H9 (cell line): ENCODE measurements around the gene TRAT1. TPM values are rescaled to one million over a fixed set of nuclear protein-coding genes. Genes with fewer than 3 reads are reported as not detected.

Source experiments
- DNase-seq: peaks from one replicate; pipeline ENCODE4 v3.0.0-alpha.2; 2017
- H2AFZ ChIP-seq: one replicate; pipeline ENCODE4 v1.6.1; 2013; ENCODE audit warnings: mild to moderate bottlenecking, low read length, control low read depth, moderate library complexity
- H2AK5ac ChIP-seq: 2 replicates; pipeline ENCODE4 v1.6.1; 2013; ENCODE audit warnings: low read length, control low read depth, mixed read lengths; ENCODE audit not compliant: insufficient read length
- H2BK120ac ChIP-seq: one replicate; pipeline ENCODE4 v1.6.1; 2013; ENCODE audit warnings: low read depth, mild to moderate bottlenecking, low read length, control low read depth, inconsistent platforms; ENCODE audit not compliant: poor library complexity, severe bottlenecking
- H2BK12ac ChIP-seq: 2 replicates; pipeline ENCODE4 v1.6.1; 2013; ENCODE audit warnings: low read length, control low read depth, mixed read lengths, low read depth; ENCODE audit not compliant: insufficient read length
- H2BK15ac ChIP-seq: 2 replicates; pipeline ENCODE4 v1.6.1; 2013; ENCODE audit warnings: low read depth, low read length, control low read depth
- H2BK20ac ChIP-seq: one replicate; pipeline ENCODE4 v1.6.1; 2013; ENCODE audit warnings: low read depth, mild to moderate bottlenecking, low read length, control low read depth, inconsistent platforms; ENCODE audit not compliant: poor library complexity, severe bottlenecking
- H2BK5ac ChIP-seq: 2 replicates; pipeline ENCODE4 v1.6.1; 2013; ENCODE audit warnings: low read length, control low read depth, mixed read lengths; ENCODE audit not compliant: insufficient read length
- H3K14ac ChIP-seq: 2 replicates; pipeline ENCODE4 v1.6.1; 2013; ENCODE audit warnings: low read length, control low read depth; ENCODE audit not compliant: insufficient read depth
- H3K18ac ChIP-seq: 2 replicates; pipeline ENCODE4 v1.6.1; 2013; ENCODE audit warnings: low read depth, mild to moderate bottlenecking, mixed read lengths, low read length, control low read depth; ENCODE audit not compliant: insufficient read length
- H3K23ac ChIP-seq: 2 replicates; pipeline ENCODE4 v1.6.1; 2013; ENCODE audit warnings: low read length, control low read depth, mixed read lengths, low read depth; ENCODE audit not compliant: insufficient read length
- H3K23me2 ChIP-seq: 2 replicates; pipeline ENCODE4 v1.6.1; 2013; ENCODE audit warnings: low read depth, mild to moderate bottlenecking, mixed read lengths, low read length, control low read depth; ENCODE audit not compliant: insufficient read length, poor library complexity, severe bottlenecking
- H3K27ac ChIP-seq: 2 replicates; pipeline ENCODE4 v1.5.1; 2013; ENCODE audit warnings: low read length, control low read depth, mixed read lengths, low read depth; ENCODE audit not compliant: insufficient read length
- H3K27me3 ChIP-seq: 2 replicates; pipeline ENCODE4 v1.6.1; 2013; ENCODE audit warnings: low read length, control low read depth, inconsistent platforms; ENCODE audit not compliant: insufficient read depth
- H3K4ac ChIP-seq: 2 replicates; pipeline ENCODE4 v1.6.1; 2013; ENCODE audit warnings: low read depth, mild to moderate bottlenecking, control low read depth, inconsistent platforms, low read length, moderate library complexity
- H3K4me1 ChIP-seq: 2 replicates; pipeline ENCODE4 v1.6.1; 2013; ENCODE audit warnings: low read length, control low read depth, inconsistent platforms; ENCODE audit not compliant: insufficient read depth
- H3K4me2 ChIP-seq: 2 replicates; pipeline ENCODE4 v1.6.1; 2013; ENCODE audit warnings: low read length, control low read depth, mixed read lengths; ENCODE audit not compliant: insufficient read length, insufficient read depth
- H3K56ac ChIP-seq: 2 replicates; pipeline ENCODE4 v1.6.1; 2013; ENCODE audit warnings: low read depth, mild to moderate bottlenecking, mixed read lengths, low read length, control low read depth; ENCODE audit not compliant: insufficient read length
- H3K79me1 ChIP-seq: 2 replicates; pipeline ENCODE4 v1.6.1; 2013; ENCODE audit warnings: low read depth, mild to moderate bottlenecking, moderate library complexity, low read length, control low read depth, inconsistent platforms; ENCODE audit not compliant: insufficient read depth, poor library complexity, severe bottlenecking
- H3K79me2 ChIP-seq: 2 replicates; pipeline ENCODE4 v1.6.1; 2013; ENCODE audit warnings: low read length, control low read depth, inconsistent platforms; ENCODE audit not compliant: insufficient read depth
- H3K9ac ChIP-seq: 2 replicates; pipeline ENCODE4 v1.6.1; 2013; ENCODE audit warnings: low read length, control low read depth, mixed read lengths; ENCODE audit not compliant: insufficient read length; ENCODE audit errors: extremely low read depth
- H3K9me3 ChIP-seq: one replicate; pipeline ENCODE4 v1.6.1; 2013; ENCODE audit warnings: low read depth, low read length, inconsistent platforms; ENCODE audit not compliant: control insufficient read depth
- H3T11ph ChIP-seq: one replicate; pipeline ENCODE4 v1.6.1; 2013; ENCODE audit warnings: mild to moderate bottlenecking, low read length, control low read depth, inconsistent platforms
- H4K20me1 ChIP-seq: one replicate; pipeline ENCODE4 v1.6.1; 2013; ENCODE audit not compliant: control insufficient read depth, insufficient read length, insufficient read depth
- H4K5ac ChIP-seq: 2 replicates; pipeline ENCODE4 v1.6.1; 2013; ENCODE audit warnings: low read depth, mild to moderate bottlenecking, mixed read lengths, low read length, control low read depth; ENCODE audit not compliant: insufficient read length
- H4K8ac ChIP-seq: replicated peaks from 2 replicates; pipeline ENCODE4 v1.6.1; 2013; ENCODE audit warnings: low read length, control low read depth, mixed read lengths, low read depth; ENCODE audit not compliant: insufficient read length
- H4K91ac ChIP-seq: 2 replicates; pipeline ENCODE4 v1.6.1; 2013; ENCODE audit warnings: low read depth, mild to moderate bottlenecking, moderate library complexity, mixed read lengths, low read length, control low read depth; ENCODE audit not compliant: insufficient read length
- H3K27ac Mint-ChIP-seq, 3 experiments: 2 replicates in 2 of 3; 3 replicates in 1 of 3; pipeline ENCODE4 v1.8.0; 2020 to 2021; ENCODE audit warnings: mixed read lengths in 3 of 3, mild to moderate bottlenecking in 1 of 3, moderate library complexity in 1 of 3
- H3K27me3 Mint-ChIP-seq: 2 replicates; pipeline ENCODE4 v1.8.0; 2021; ENCODE audit warnings: low read depth, mild to moderate bottlenecking, moderate library complexity, mixed read lengths
- H3K36me3 Mint-ChIP-seq, 3 experiments: 2 replicates in 2 of 3; 3 replicates in 1 of 3; pipeline ENCODE4 v1.8.0; 2020 to 2021; ENCODE audit warnings: low read depth in 3 of 3, mixed read lengths in 3 of 3; ENCODE audit not compliant: insufficient read depth in 1 of 3
- H3K4me1 Mint-ChIP-seq, 2 experiments: 2 replicates each; pipeline ENCODE4 v1.8.0; 2020; ENCODE audit warnings: mixed read lengths in 2 of 2
- H3K4me3 Mint-ChIP-seq, 2 experiments: 2 replicates in 1 of 2; 3 replicates in 1 of 2; pipeline ENCODE4 v1.8.0; 2020 to 2021; ENCODE audit warnings: mild to moderate bottlenecking in 2 of 2, mixed read lengths in 2 of 2, moderate library complexity in 1 of 2
- H3K9me3 Mint-ChIP-seq, 2 experiments: 2 replicates in 1 of 2; 3 replicates in 1 of 2; pipeline ENCODE4 v1.8.0; 2020; ENCODE audit warnings: mild to moderate bottlenecking in 2 of 2, mixed read lengths in 2 of 2, moderate library complexity in 1 of 2
- CTCF ChIP-seq: fragments of 200-600 bp; sonication (generic); conservative IDR thresholded peaks from 3 replicates; pipeline ENCODE4 v1.8.0; 2021; ENCODE audit warnings: antibody characterized with exemption, mild to moderate bottlenecking
- WGBS: extraction: QIAGEN DNeasy Blood & Tissue Kit; methylation state at CpG from one replicate; pipeline ENCODE4 v1.1.7; 2013; ENCODE audit warnings: missing lambda C conversion rate, low lambda C conversion rate, mixed read lengths; ENCODE audit not compliant: insufficient read length; ENCODE audit errors: extremely low coverage; 5-methylcytosine and 5-hydroxymethylcytosine counted together
- total RNA-seq: library from RNA; stranded (reverse); gene quantifications from 2 replicates; pipeline ENCODE4 v1.2.1, GENCODE V29; 2021

Gene TRAT1
- total RNA-seq, 1 experiment from 2014 or later = not detected

- H3K9me3 Mint-ChIP-seq = no peaks in the 10 kb centered on the region
- no peaks in the 10 kb centered on the region for H3K36me3 Mint-ChIP-seq
- H3K4me1 Mint-ChIP-seq = peaks cover 3 to 4% of the 10 kb centered on the region in 2 experiments; a peak in 3 of 4 replicates
- Histone ChIP-seq H2AK5ac (no peak overlapping the region), H2BK12ac (no peak overlapping the region), H3K56ac (no peak overlapping the region), H2BK20ac (no peak overlapping the region), H3K27ac (no peak overlapping the region), H3K18ac (no peak overlapping the region), H2BK120ac (no peak overlapping the region), H3K4me2 (no peak overlapping the region), H4K91ac (no peak overlapping the region), H3K23ac (no peak overlapping the region), H3K9me3 (no peaks in the 10 kb centered on the region), H3T11ph (no peak overlapping the region), H3K4ac (no peak overlapping the region), H3K79me1 (no peaks in the 10 kb centered on the region), H2BK5ac (no peak overlapping the region), H3K14ac (no peak overlapping the region), H3K79me2 (no peaks in the 10 kb centered on the region), H2BK15ac (no peak overlapping the region), H3K4me1 (no peaks in the 10 kb centered on the region), H4K20me1 (no peaks in the 10 kb centered on the region), H3K27me3 (no peaks in the 10 kb centered on the region), H2AFZ (no peak overlapping the region), H3K9ac (no peak overlapping the region), H4K8ac (no peak overlapping the region), H4K5ac (no peak overlapping the region), H3K23me2 (no peaks in the 10 kb centered on the region)
- H3K27ac Mint-ChIP-seq = no peak overlapping the region; a peak in 1 of 7 replicates
- H3K27me3 Mint-ChIP-seq = no peaks in the 10 kb centered on the region
- TF ChIP-seq CTCF = no peak
- no peak overlapping the region for H3K4me3 Mint-ChIP-seq
- no CpG with 5 or more reads among the region's 6 CpGs for WGBS
- DNase-seq = no peak
These were observed 4.0 kb downstream of the TRAT1 start for GRCh38 chr3:108826309-108827187.
